Muscle of leg (tissue), 11 donors: ENCODE measurements around the gene C2orf92. TPM values are rescaled to one million over a fixed set of nuclear protein-coding genes. Genes with fewer than 3 reads are reported as not detected.
"Not testable (repeated sequence)": the region's sequence is repeated elsewhere in the genome, so short reads cannot be mapped to it uniquely, and the experiment has no call there.

ENCODE experiments used
- DNase-seq: peaks from one replicate; pipeline ENCODE4 v3.0.0; 2013
- H3K27ac ChIP-seq: one replicate; pipeline ENCODE4 v1.5.1; 2013; ENCODE audit warnings: mild to moderate bottlenecking, low read length, control low read depth
- H3K27me3 ChIP-seq: one replicate; pipeline ENCODE4 v1.6.1; 2013; ENCODE audit warnings: low read length; ENCODE audit not compliant: control insufficient read depth, insufficient read depth
- H3K36me3 ChIP-seq: one replicate; pipeline ENCODE4 v1.6.1; 2013; ENCODE audit warnings: low read length; ENCODE audit not compliant: control insufficient read depth, insufficient read depth
- H3K4me1 ChIP-seq: one replicate; pipeline ENCODE4 v1.6.1; 2013; ENCODE audit warnings: low read length; ENCODE audit not compliant: control insufficient read depth, insufficient read depth
- H3K4me3 ChIP-seq: one replicate; pipeline ENCODE4 v1.5.1; 2013; ENCODE audit warnings: low read length, control low read depth
- H3K9me3 ChIP-seq: replicated peaks from 2 replicates; pipeline ENCODE4 v1.6.1; 2013; ENCODE audit warnings: low read depth, low read length; ENCODE audit not compliant: control insufficient read depth
- WGBS: methylation state at CpG from one replicate; pipeline ENCODE4 v1.1.5; 2013; ENCODE audit warnings: missing lambda C conversion rate; ENCODE audit not compliant: insufficient coverage; 5-methylcytosine and 5-hydroxymethylcytosine counted together
- polyA plus RNA-seq, 8 donors: library from polyadenylated mRNA; unstranded; fragments of 120-200 nt; gene quantifications; one replicate each; pipeline versions ENCODE4 v1.2.1 to v1.2.3, GENCODE V29; 2013; ENCODE audit warnings: inconsistent platforms in 1 of 8, low replicate concordance in 1 of 8; ENCODE audit not compliant: insufficient read length in 8 of 8, insufficient read depth in 1 of 8
- total RNA-seq: library from RNA; stranded (reverse); fragments of 120-200 nt; gene quantifications from one replicate; pipeline ENCODE4 v1.2.4, GENCODE V29; 2013

Gene C2orf92
- total and polyA plus RNA-seq, 9 donors = 4.6 to 21.1 (median 12.0) TPM

DNA sequence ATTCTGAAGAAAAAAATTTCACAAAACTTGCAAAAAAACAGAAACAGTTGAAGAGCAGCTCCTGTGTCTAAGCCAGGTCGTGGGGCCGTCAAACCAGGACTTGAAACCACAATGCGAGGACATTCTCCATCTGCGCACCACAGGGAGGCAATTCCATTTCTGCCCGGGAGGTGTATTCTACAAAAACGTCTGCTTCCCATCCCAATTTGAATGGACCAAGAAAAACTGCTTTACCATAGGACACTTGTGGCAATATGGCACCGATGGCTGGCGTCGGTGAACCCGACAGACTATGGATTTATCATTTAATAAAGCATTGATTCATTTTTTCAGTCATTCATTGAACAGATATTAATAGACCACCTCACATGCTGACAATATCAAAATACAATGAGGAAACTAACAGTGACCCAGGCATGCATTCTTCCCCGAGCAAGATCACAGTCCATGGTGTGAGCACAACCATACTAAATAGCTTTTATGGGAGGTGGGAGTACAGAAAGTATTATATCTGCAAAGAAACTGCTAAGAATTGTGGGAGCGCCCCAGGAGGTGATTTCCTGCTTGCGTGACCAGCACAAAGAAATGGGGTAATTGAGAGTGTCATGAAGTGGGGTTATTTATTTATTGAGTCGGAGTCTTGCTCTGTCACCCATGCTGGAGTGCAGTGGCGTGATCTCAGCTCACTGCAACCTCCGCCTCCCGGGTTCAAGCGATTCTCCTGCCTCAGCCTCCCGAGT, 33.4 kb downstream of the C2orf92 start:
- H3K4me3 ChIP-seq = no peak overlapping the region
- H3K27me3 ChIP-seq = no peaks in the 10 kb centered on the region
- H3K36me3 ChIP-seq = no peaks in the 10 kb centered on the region
- no peaks in the 10 kb centered on the region for H3K9me3 ChIP-seq
- no peak overlapping the region for H3K27ac ChIP-seq
- WGBS = 85% methylated on average over 12 of the region's 19 CpGs
- H3K4me1 ChIP-seq = peaks cover 17% of the 10 kb centered on the region
- no peak for DNase-seq

DNA sequence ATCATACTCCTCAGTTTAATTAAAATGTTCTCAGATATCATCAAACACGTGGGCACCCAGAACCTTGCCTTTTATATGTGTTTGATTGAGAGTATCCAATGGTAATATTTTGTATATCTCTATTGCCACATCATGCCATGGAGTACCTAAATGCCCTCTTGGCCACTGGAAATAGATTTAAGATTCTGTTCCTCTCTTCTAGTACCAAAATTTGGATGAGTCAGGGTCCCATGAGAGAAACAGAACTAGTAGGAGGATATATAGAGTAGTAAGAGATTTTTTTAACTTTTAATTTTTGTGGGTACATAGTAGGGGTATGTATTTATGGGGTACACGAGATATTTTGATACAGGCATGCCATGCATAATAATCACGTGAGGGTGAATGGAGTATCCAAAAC, 34.2 kb downstream of the C2orf92 start:
- no peak for DNase-seq
- Histone ChIP-seq H3K36me3 (no peaks in the 10 kb centered on the region), H3K27ac (no peak overlapping the region), H3K27me3 (no peaks in the 10 kb centered on the region), H3K4me3 (no peak overlapping the region), H3K4me1 (peaks cover 22% of the 10 kb centered on the region), H3K9me3 (no peaks in the 10 kb centered on the region)
- no CpG with 5 or more reads among the region's 3 CpGs for WGBS

DNA sequence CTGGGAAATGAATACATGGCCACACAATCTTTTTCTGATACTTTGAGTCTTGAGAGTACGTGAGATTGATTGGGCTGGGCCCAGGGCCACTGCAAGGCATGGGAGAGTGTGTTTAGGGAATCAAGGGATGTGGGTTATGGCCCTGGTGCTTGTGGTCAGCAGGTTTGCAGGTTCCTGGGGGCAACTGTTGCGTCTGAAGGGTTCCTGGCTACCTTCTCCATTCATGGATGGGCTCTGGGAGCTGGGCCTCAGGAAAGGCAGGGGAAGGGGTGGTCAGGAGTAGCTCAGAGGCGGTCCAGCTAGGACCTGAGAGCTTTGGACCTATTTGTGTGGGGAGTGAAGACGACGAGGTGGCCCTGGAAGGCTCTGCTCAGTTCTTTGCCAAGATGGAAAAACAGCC, 35.5 kb downstream of the C2orf92 start:
- Histone ChIP-seq H3K4me3 (no peak overlapping the region), H3K36me3 (no peaks in the 10 kb centered on the region), H3K4me1 (peaks cover 22% of the 10 kb centered on the region), H3K9me3 (no peaks in the 10 kb centered on the region), H3K27ac (no peak overlapping the region), H3K27me3 (no peaks in the 10 kb centered on the region)
- 88% methylated on average over 3 of the region's 5 CpGs for WGBS
- no peak for DNase-seq

DNA sequence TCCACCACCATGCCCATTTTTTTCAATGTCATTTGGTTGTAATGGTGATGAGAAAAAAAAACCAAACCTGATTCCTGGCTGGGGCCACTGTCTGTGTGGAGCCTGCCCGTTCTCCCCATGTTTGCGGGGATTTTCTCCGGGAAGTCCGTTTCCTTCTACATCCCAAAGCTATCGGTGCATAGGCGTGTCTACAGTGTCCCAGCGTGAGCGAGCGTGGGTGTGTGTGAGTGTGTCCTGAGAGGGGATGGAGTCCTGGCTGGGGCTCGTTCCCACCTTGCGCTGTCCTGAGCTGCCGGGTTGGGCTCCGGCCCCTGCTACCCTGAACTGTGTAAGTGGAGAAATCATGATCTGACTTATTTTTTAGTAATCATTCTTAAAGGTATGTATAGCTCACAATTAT, 36.6 kb downstream of the C2orf92 start:
- Histone ChIP-seq H3K4me1 (peaks cover 19% of the 10 kb centered on the region), H3K36me3 (no peaks in the 10 kb centered on the region), H3K27me3 (no peaks in the 10 kb centered on the region), H3K27ac (no peak overlapping the region), H3K4me3 (no peak overlapping the region), H3K9me3 (no peaks in the 10 kb centered on the region)
- no CpG with 5 or more reads among the region's 13 CpGs for WGBS
- no peak for DNase-seq

DNA sequence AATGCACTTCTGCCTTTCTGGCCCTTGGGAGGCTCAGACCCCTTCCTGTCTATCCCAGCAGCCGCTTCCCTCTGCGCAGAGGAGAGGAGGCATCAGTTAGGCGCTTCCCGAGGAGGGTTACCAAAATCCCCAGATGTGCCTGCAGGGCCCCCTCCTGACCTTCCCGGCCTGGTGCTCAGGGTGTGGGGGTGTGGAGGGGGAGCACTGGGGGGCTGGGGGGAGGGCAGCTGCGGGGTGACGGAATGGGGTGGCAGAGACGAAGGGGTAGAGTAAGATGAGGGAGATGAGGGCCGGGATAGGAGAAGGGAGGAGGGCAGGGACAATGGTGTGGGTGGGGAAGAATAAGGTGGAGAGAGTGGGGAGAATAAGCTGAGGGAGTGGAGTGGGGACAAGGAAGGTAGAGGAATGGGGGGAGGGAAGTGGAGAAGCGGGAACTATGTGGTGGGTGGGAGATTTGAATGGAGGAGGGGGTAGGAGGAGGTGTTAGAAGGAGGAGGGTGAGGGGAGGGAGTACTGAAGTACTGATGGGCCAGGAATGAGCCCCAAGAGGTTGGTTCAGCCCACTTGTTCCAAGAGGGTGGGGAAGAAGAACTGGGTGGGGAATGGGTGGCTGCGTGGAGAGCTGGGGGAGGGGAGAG, 37.3 kb downstream of the C2orf92 start:
- no peaks in the 10 kb centered on the region for H3K27me3 ChIP-seq
- no peak for DNase-seq
- H3K4me1 ChIP-seq = peaks cover 14% of the 10 kb centered on the region
- no peak overlapping the region for H3K4me3 ChIP-seq
- H3K9me3 ChIP-seq = no peaks in the 10 kb centered on the region
- H3K36me3 ChIP-seq = no peaks in the 10 kb centered on the region
- 71% methylated on average over 5 of the region's 11 CpGs for WGBS
- no peak overlapping the region for H3K27ac ChIP-seq

DNA sequence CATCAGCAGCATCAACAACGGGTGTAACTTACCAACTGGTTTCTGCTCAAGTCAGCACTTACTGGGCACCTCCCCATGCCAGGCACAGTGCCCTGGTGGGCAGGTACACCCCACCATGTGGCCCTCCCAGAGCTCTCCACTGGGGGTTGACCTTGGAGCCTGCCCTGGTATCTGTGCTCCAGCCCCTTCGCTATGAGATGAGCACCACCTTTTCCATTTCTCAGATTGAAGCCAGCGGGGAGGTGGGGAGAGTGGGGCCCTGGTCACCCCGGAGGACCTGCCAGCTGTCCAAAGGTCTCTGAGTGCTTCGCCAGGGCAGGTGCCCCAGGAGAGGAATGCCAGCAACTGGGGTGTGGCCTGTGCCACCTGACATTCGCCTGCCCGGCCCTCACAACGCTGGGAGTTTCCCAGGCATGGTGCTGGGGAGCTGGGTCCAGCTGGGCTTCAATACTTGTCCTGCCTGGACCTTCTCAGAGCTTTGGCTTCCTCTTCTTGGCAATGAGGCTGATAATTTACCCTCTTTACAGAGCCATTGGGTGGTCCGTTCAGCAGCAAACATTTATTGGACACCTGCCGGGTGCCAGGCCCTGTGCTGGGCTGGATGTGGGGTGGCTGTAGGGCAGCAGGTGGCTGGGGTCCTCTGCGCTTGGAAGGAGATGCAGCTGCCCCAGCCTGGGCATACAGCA, 38.0 kb downstream of the C2orf92 start:
- no peaks in the 10 kb centered on the region for H3K9me3 ChIP-seq
- peak; percentile 35 for DNase-seq
- no peak overlapping the region for H3K4me3 ChIP-seq
- H3K4me1 ChIP-seq = peaks cover 15% of the 10 kb centered on the region
- no peaks in the 10 kb centered on the region for H3K36me3 ChIP-seq
- 73% methylated on average over 10 of the region's 11 CpGs for WGBS
- no peaks in the 10 kb centered on the region for H3K27me3 ChIP-seq
- peak overlapping the region; percentile 20 for H3K27ac ChIP-seq

DNA sequence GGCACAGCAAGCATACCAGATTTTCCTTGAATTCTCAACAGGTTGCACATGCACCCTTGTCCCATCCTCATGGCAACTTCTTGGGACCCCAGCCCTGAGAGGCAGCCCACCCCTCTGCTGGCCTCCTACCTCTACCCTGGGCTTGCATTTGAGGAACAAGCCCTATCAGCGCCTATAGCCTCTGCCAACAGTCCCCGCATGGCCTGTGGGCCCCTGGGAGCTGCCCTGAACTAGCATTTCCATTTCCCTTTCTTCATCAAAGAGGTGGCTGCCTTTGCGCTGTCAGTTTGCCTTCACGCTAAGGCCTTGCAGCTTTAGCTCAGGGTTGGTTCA, 38.5 kb downstream of the C2orf92 start:
- 72% methylated on average over 4 of the region's 4 CpGs for WGBS
- DNase-seq = no peak
- Histone ChIP-seq H3K27ac (peak overlapping the region; percentile 20), H3K27me3 (no peaks in the 10 kb centered on the region), H3K4me1 (peaks cover 20% of the 10 kb centered on the region), H3K9me3 (no peaks in the 10 kb centered on the region), H3K4me3 (no peak overlapping the region), H3K36me3 (no peaks in the 10 kb centered on the region)

DNA sequence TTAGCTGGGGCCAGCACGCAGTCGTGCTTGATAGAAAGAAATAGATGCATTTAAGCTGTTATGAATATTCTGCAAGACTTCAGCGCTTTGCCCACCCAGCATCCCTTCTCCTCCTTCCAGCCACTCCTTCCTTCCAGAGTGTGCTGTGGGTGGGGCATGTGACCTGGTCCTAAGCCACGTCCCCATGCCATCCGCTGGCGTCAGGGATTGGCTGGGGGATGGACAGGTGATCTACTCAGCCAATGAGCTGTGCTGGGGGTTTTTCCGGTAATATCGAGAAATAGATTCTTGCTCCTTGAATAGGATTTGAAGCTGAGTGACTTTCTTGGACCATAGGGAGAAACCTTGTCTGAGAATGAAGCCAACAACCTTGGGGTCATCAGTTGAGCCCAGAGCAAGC, 39.1 kb downstream of the C2orf92 start:
- peaks cover 26% of the 10 kb centered on the region for H3K4me1 ChIP-seq
- no peaks in the 10 kb centered on the region for H3K36me3 ChIP-seq
- H3K4me3 ChIP-seq = no peak overlapping the region
- H3K27ac ChIP-seq = no peak overlapping the region
- H3K9me3 ChIP-seq = no peaks in the 10 kb centered on the region
- WGBS = 80% methylated on average over 5 of the region's 8 CpGs
- no peak for DNase-seq
- no peaks in the 10 kb centered on the region for H3K27me3 ChIP-seq

DNA sequence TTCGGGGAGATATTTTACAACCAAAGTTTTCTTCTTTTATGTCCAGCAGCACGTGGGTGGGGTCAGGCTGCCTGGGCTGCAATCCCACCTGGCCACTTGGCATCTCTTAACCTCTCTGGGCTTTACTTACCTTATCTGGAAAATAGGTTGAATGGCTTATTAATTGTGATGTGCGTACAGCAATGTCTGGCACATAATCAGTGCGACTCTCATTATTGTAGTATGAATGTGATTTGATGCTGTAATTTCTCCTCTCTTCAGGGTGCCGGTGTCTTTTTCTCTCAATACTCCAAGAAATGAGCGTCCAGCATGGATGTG, 41.8 kb downstream of the C2orf92 start:
- H3K36me3 ChIP-seq = no peaks in the 10 kb centered on the region
- no peak overlapping the region for H3K27ac ChIP-seq
- no peaks in the 10 kb centered on the region for H3K9me3 ChIP-seq
- no peaks in the 10 kb centered on the region for H3K27me3 ChIP-seq
- 50% methylated on average over 1 of the region's 6 CpGs for WGBS
- no peak for DNase-seq
- peaks cover 26% of the 10 kb centered on the region for H3K4me1 ChIP-seq
- H3K4me3 ChIP-seq = no peak overlapping the region

DNA sequence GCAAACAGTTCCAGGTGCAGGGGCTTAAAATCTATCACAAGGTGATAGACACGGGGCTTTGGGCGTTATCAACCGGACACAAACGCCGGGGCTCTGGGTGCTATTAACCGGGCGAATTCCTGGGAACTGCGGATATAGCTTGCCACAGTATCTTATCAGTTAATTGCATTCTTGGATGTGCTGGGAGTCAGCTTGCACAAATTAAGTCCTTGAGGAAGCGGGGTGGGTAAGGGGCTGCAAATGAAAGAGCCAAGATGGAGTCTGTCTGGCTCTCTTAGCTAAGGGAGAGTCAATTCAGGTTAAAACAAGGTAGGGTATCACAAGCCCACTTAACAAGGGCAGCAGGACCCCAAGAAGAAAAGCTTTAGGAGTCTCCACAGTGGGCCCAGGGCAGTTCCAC, 42.7 kb downstream of the C2orf92 start:
- not testable (repeated sequence) for H3K27me3 ChIP-seq, H3K9me3 ChIP-seq, H3K4me3 ChIP-seq, H3K27ac ChIP-seq, H3K36me3 ChIP-seq, DNase-seq
- WGBS = 45% methylated on average over 5 of the region's 9 CpGs
- H3K4me1 ChIP-seq = peaks cover 32% of the 10 kb centered on the region
